ENCODE measurements around the gene CPN1. TPM values are rescaled to one million over a fixed set of nuclear protein-coding genes. Genes with fewer than 3 reads are reported as not detected.
"Not testable (repeated sequence)": the region's sequence is repeated elsewhere in the genome, so short reads cannot be mapped to it uniquely, and the experiment has no call there.

CPN1 gene
- total and polyA plus RNA-seq, 2 experiments from 2014 or later, result 0.32 TPM; not detected in 1

DNA sequence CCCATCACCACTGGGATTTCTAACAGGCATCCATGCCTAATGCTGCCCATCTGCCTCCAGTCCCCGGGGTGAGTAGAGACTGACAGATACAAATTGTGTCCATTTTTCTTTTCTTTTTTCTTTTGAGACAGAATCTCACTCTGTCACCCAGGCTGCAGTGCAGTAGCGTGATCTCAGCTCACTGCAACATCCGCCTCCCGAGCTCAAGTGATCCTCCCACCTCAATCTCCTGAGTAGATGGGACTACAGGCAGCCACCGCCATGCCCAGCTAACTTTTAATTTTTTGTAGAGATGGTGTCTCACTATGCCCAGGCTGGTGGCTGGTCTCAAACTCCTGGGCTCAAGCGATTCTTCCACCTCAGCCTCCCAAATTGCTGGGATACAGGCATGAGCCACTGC lies 7.6 kb upstream of the CPN1 start:
- Histone ChIP-seq H4K20me1 (replicated peaks; ENCODE audit: insufficient read depth) (no peaks in the 10 kb centered on the region), H3K4me3 (no peak overlapping the region), H3K36me3 (ENCODE audit: insufficient read depth) (no peaks in the 10 kb centered on the region), H3K79me2 (replicated peaks; ENCODE audit: insufficient read depth) (no peaks in the 10 kb centered on the region), H3K4me1 (ENCODE audit: insufficient read depth) (no peaks in the 10 kb centered on the region), H3K27ac (ENCODE audit: low read depth) (no peak overlapping the region), H3K4me2 (no peak overlapping the region), H2AFZ (no peak overlapping the region), H3K27me3 (ENCODE audit: insufficient read depth) (no peaks in the 10 kb centered on the region), H3F3A (replicated peaks; ENCODE audit: low read depth) (no peaks in the 10 kb centered on the region), H3K9me2 (ENCODE audit: insufficient read depth) (no peaks in the 10 kb centered on the region; the same call in 1 of the 2 replicates)
- TF ChIP-seq, protein P1, sequence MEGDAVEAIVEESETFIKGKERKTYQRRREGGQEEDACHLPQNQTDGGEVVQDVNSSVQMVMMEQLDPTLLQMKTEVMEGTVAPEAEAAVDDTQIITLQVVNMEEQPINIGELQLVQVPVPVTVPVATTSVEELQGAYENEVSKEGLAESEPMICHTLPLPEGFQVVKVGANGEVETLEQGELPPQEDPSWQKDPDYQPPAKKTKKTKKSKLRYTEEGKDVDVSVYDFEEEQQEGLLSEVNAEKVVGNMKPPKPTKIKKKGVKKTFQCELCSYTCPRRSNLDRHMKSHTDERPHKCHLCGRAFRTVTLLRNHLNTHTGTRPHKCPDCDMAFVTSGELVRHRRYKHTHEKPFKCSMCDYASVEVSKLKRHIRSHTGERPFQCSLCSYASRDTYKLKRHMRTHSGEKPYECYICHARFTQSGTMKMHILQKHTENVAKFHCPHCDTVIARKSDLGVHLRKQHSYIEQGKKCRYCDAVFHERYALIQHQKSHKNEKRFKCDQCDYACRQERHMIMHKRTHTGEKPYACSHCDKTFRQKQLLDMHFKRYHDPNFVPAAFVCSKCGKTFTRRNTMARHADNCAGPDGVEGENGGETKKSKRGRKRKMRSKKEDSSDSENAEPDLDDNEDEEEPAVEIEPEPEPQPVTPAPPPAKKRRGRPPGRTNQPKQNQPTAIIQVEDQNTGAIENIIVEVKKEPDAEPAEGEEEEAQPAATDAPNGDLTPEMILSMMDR (conservative IDR thresholded peaks at IDR 0.05; ENCODE audit: low read depth in 2 of 2), result no peak
- TF ChIP-seq EZH2 (IDR thresholded peaks at IDR 0.05; ENCODE audit: low read depth, unreplicated experiment), result no peak
- no peak for TF ChIP-seq ZNF114 (CRISPR knock-in tag; IDR thresholded peaks at IDR 0.05)
- no peak for TF ChIP-seq STAT1 (IDR thresholded peaks at IDR 0.05; ENCODE audit: unreplicated experiment)
- TF ChIP-seq, protein P2, sequence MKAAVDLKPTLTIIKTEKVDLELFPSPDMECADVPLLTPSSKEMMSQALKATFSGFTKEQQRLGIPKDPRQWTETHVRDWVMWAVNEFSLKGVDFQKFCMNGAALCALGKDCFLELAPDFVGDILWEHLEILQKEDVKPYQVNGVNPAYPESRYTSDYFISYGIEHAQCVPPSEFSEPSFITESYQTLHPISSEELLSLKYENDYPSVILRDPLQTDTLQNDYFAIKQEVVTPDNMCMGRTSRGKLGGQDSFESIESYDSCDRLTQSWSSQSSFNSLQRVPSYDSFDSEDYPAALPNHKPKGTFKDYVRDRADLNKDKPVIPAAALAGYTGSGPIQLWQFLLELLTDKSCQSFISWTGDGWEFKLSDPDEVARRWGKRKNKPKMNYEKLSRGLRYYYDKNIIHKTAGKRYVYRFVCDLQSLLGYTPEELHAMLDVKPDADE (IDR thresholded peaks at IDR 0.05), result no peak
- Mint-ChIP-seq H3K4me3 (no peak overlapping the region), H3K4me1 (no peaks in the 10 kb centered on the region), H3K36me3 (ENCODE audit: low read depth) (peaks cover 8% of the 10 kb centered on the region), H3K27me3 (ENCODE audit: insufficient read depth, low read depth, poor library complexity) (no peaks in the 10 kb centered on the region), H3K9me3 (peaks cover 12% of the 10 kb centered on the region), H3K27ac (no peak overlapping the region)
- no peak for DNase-seq (ENCODE audit: low spot score)
- ATAC-seq, result no peak

DNA sequence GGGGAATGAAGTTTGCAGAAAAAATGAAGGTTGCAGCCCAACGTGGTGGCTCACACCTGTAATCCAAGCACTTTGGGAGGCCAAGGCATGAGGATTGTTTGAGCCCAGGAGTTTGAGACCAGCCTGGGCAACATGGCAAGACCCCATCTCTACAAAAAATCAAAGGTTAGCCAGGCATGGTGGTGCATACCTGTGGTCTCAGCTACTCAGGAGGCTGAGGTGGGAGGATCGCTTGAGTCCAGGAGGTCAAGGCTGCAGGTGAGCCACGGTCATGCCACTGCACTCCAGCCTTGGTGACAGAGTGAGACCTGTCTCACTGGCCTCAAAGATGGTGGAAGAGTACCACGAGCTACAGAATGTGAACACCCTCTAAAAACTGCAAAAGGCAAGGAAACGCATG lies 5.0 kb upstream of the CPN1 start:
- not testable (repeated sequence) for H3K27me3 Mint-ChIP-seq (ENCODE audit: insufficient read depth, low read depth, poor library complexity); ATAC-seq; H4K20me1 ChIP-seq (replicated peaks; ENCODE audit: insufficient read depth); H3K36me3 Mint-ChIP-seq (ENCODE audit: low read depth); H3K4me3 ChIP-seq; H3K9me3 Mint-ChIP-seq; H2AFZ ChIP-seq; H3K9me2 ChIP-seq (ENCODE audit: insufficient read depth); DNase-seq (ENCODE audit: low spot score); H3K36me3 ChIP-seq (ENCODE audit: insufficient read depth); H3K4me1 Mint-ChIP-seq; H3F3A ChIP-seq (replicated peaks; ENCODE audit: low read depth); H3K27ac ChIP-seq (ENCODE audit: low read depth); H3K4me1 ChIP-seq (ENCODE audit: insufficient read depth); H3K4me2 ChIP-seq; H3K79me2 ChIP-seq (replicated peaks; ENCODE audit: insufficient read depth); H3K4me3 Mint-ChIP-seq; H3K27me3 ChIP-seq (ENCODE audit: insufficient read depth); H3K27ac Mint-ChIP-seq

DNA sequence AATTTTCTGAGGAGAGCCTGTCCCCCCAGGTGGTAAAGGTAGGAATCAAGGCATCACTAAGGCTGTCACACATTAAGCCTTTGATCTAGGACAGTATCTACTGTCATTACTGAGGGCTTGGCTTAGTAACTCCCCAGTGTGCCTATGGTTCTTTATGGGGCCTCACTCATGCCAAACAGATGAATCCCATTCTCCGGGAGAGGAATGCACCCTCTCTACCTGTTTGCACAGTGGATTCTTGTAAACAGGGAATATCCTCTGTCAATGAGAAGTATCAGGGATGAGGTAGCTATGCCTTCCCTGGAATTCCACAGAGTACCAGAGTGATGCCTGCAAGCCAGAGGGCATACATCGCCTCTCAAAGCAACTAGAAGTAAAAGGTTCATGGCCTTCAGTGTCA lies 3.9 kb upstream of the CPN1 start:
- Mint-ChIP-seq H3K36me3 (ENCODE audit: low read depth) (no peaks in the 10 kb centered on the region), H3K27ac (no peak overlapping the region), H3K4me3 (no peak overlapping the region), H3K27me3 (ENCODE audit: insufficient read depth, low read depth, poor library complexity) (no peaks in the 10 kb centered on the region), H3K9me3 (peaks cover 2% of the 10 kb centered on the region; the same call in 2 of the 3 replicates), H3K4me1 (no peaks in the 10 kb centered on the region)
- H3K4me2 ChIP-seq, result no peak overlapping the region
- H2AFZ ChIP-seq, result no peak overlapping the region
- no peaks in the 10 kb centered on the region; the same call in 1 of the 2 replicates for H3K9me2 ChIP-seq (ENCODE audit: insufficient read depth)
- ATAC-seq (no peak), DNase-seq (ENCODE audit: low spot score) (no peak)
- H3K36me3 ChIP-seq (ENCODE audit: insufficient read depth), result no peaks in the 10 kb centered on the region
- H3K79me2 ChIP-seq (replicated peaks; ENCODE audit: insufficient read depth), result no peaks in the 10 kb centered on the region
- no peak overlapping the region for H3K27ac ChIP-seq (ENCODE audit: low read depth)
- H4K20me1 ChIP-seq (replicated peaks; ENCODE audit: insufficient read depth), result no peaks in the 10 kb centered on the region
- no peaks in the 10 kb centered on the region for H3K27me3 ChIP-seq (ENCODE audit: insufficient read depth)
- H3K4me3 ChIP-seq, result no peak overlapping the region
- H3K4me1 ChIP-seq (ENCODE audit: insufficient read depth), result no peaks in the 10 kb centered on the region
- H3F3A ChIP-seq (replicated peaks; ENCODE audit: low read depth), result no peaks in the 10 kb centered on the region
- TF ChIP-seq STAT1 (IDR thresholded peaks at IDR 0.05; ENCODE audit: unreplicated experiment) (no peak), JUNB (IDR thresholded peaks at IDR 0.05; ENCODE audit: unreplicated experiment) (no peak)
- TF ChIP-seq, protein P2 (IDR thresholded peaks at IDR 0.05), result no peak
- TF ChIP-seq, protein P3, sequence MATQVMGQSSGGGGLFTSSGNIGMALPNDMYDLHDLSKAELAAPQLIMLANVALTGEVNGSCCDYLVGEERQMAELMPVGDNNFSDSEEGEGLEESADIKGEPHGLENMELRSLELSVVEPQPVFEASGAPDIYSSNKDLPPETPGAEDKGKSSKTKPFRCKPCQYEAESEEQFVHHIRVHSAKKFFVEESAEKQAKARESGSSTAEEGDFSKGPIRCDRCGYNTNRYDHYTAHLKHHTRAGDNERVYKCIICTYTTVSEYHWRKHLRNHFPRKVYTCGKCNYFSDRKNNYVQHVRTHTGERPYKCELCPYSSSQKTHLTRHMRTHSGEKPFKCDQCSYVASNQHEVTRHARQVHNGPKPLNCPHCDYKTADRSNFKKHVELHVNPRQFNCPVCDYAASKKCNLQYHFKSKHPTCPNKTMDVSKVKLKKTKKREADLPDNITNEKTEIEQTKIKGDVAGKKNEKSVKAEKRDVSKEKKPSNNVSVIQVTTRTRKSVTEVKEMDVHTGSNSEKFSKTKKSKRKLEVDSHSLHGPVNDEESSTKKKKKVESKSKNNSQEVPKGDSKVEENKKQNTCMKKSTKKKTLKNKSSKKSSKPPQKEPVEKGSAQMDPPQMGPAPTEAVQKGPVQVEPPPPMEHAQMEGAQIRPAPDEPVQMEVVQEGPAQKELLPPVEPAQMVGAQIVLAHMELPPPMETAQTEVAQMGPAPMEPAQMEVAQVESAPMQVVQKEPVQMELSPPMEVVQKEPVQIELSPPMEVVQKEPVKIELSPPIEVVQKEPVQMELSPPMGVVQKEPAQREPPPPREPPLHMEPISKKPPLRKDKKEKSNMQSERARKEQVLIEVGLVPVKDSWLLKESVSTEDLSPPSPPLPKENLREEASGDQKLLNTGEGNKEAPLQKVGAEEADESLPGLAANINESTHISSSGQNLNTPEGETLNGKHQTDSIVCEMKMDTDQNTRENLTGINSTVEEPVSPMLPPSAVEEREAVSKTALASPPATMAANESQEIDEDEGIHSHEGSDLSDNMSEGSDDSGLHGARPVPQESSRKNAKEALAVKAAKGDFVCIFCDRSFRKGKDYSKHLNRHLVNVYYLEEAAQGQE (IDR thresholded peaks at IDR 0.05; ENCODE audit: unreplicated experiment), result no peak
